Activated T-cell treated with anti-CD3 and anti-CD28 coated beads, Interleukin-2, amount 50 U/mL, for 24 hours (primary cell): ENCODE measurements around the gene NEK7.
"Not testable (repeated sequence)": the region's sequence is repeated elsewhere in the genome, so short reads cannot be mapped to it uniquely, and the experiment has no call there.

Experiments
- DNase-seq: peaks from one replicate; pipeline ENCODE4 v3.0.0-alpha.2; 2020
- H3K27ac Mint-ChIP-seq: 2 replicates; pipeline ENCODE4 v1.8.0; 2020; ENCODE audit warnings: mild to moderate bottlenecking, mixed read lengths
- H3K27me3 Mint-ChIP-seq: 2 replicates; pipeline ENCODE4 v1.8.0; 2020; ENCODE audit warnings: mixed read lengths
- H3K36me3 Mint-ChIP-seq: 2 replicates; pipeline ENCODE4 v1.8.0; 2020; ENCODE audit warnings: low read depth, mixed read lengths
- H3K4me1 Mint-ChIP-seq: 2 replicates; pipeline ENCODE4 v1.8.0; 2020; ENCODE audit warnings: low read depth, mixed read lengths
- H3K4me3 Mint-ChIP-seq: 2 replicates; pipeline ENCODE4 v1.8.0; 2020; ENCODE audit warnings: mild to moderate bottlenecking, moderate library complexity, mixed read lengths
- H3K9me3 Mint-ChIP-seq: 2 replicates; pipeline ENCODE4 v1.8.0; 2020; ENCODE audit warnings: mixed read lengths

NEK7 gene

DNA sequence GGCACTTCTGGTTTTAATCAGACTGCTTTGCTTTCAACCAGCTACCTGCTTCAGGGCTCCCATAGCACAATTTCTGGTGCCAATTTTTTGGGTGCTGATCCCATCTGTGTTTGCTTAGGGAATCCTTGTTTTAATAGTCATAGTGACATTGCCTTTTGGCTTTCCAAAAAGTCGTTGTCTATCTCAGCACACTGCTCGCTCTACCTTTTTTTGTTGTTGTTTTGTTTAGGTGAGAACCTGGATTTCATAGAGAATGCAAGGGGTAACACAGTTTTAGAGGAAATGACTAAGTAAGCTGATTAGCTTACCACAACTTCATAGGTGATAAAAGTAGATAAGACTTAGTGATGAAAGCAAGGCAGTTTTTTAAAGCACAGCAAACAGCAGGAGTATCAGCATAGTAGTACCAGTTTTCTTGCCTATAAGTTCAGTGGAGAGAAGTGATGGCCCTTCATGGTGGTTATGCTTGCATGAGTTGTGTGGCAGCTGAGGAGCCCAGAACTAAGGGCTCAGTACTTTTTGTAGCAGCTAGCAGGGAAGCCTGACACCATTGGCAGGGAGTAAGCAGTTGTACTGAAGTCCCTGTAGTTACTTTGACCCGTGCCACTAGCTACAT is 31.3 kb downstream of the NEK7 start:
- no peak for DNase-seq
- Mint-ChIP-seq H3K4me3 (peak overlapping the region; percentile 40), H3K36me3 (peaks cover 6% of the 10 kb centered on the region), H3K27ac (peak overlapping the region; percentile 88), H3K9me3 (no peaks in the 10 kb centered on the region), H3K4me1 (peaks cover 89% of the 10 kb centered on the region), H3K27me3 (no peaks in the 10 kb centered on the region)

DNA sequence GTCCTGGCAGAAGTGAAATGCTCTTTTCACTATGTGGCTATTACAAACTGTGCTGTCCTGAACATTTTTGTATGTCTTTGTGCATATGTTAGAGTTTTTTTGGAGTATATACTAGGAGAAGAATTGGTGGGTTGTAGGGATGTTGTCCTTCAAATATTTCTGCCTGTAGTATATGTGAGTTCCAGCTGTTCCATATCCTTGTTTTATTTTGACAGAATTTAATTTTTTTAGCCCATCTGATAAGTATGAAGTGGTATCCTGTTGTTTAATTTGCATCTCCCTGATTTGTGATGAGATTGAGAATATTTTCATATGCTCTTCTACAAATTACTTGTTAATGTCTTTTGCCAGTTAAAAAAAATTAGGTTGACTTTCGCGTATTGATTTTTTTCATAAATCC is 34.3 kb downstream of the NEK7 start:
- H3K27ac Mint-ChIP-seq: peak overlapping the region; percentile 76
- no peaks in the 10 kb centered on the region for H3K27me3 Mint-ChIP-seq
- H3K4me1 Mint-ChIP-seq: peaks cover 83% of the 10 kb centered on the region
- no peaks in the 10 kb centered on the region for H3K9me3 Mint-ChIP-seq
- no peak for DNase-seq
- H3K4me3 Mint-ChIP-seq: peak overlapping the region; percentile 4
- H3K36me3 Mint-ChIP-seq: peaks cover 9% of the 10 kb centered on the region

DNA sequence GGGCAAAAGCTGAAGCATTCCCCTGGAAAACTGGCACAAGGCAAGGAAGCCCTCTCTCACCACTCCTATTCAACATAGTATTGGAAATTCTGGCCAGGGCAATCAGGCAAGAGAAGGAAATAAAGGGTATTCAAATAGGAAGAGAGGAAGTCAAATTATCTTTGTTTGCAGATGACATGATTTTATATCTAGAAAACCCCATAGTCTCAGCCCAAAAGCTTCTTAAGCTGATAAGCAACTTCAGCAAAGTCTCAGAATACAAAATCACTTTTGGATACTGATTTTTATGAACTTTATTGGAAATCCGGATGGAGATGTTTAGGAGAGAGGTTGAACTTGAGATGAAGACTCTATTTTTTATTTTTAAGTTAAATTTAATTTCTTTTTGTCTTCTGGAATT is 37.1 kb downstream of the NEK7 start:
- H3K27me3 Mint-ChIP-seq, DNase-seq, H3K9me3 Mint-ChIP-seq, H3K27ac Mint-ChIP-seq, H3K36me3 Mint-ChIP-seq, H3K4me3 Mint-ChIP-seq: not testable (repeated sequence)
- H3K4me1 Mint-ChIP-seq: peaks cover 79% of the 10 kb centered on the region

DNA sequence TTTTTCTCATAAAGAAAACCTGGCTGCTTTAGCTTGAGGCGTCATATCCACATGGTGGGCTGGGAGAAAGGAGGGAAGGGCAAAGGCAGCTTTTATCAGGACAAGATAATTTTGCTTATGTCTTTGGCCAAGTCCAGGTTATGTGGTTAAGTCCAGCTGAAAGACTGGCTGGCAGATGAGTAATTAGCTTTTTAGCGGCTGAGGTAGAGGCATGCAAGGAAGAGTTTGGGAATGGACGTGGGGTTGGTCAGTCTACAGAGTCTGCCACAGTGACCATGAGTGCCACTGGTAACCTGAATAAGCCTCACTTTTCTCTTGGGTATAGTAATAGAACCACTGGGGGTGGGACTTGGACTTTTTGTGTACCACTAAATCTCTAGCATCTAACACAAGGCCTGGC is 39.8 kb downstream of the NEK7 start:
- Mint-ChIP-seq H3K4me3 (no peak overlapping the region), H3K4me1 (peaks cover 76% of the 10 kb centered on the region)

DNA sequence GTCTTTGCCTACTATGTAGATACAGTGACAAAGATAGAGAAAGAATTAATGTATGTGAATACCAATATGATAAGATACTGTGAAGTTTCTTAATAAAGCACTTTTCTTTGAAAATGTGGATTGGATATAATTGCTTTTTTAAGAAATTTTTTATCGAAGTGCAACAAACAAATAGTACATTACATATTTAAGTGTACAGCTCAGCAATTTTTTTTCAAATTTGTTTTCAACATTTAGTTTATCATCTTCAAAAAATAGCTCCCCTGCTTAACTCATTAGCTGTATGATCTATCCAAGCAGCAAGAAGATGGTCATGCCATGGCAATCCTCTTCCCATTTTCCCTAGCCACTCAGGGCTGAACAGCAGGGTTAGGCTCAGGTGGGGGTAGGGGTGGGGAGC is 40.5 kb downstream of the NEK7 start:
- no peaks in the 10 kb centered on the region for H3K27me3 Mint-ChIP-seq
- H3K4me1 Mint-ChIP-seq: peaks cover 78% of the 10 kb centered on the region
- H3K27ac Mint-ChIP-seq: peak overlapping the region; percentile 55
- H3K36me3 Mint-ChIP-seq: peaks cover 9% of the 10 kb centered on the region
- DNase-seq: no peak
- no peak overlapping the region for H3K4me3 Mint-ChIP-seq
- H3K9me3 Mint-ChIP-seq: no peaks in the 10 kb centered on the region

More for the DNA sequence above, 39.8 kb downstream of the NEK7 start:
- DNase-seq: no peak
- H3K36me3 Mint-ChIP-seq: peaks cover 9% of the 10 kb centered on the region
- no peak overlapping the region for H3K27ac Mint-ChIP-seq
- H3K9me3 Mint-ChIP-seq: no peaks in the 10 kb centered on the region
- H3K27me3 Mint-ChIP-seq: no peaks in the 10 kb centered on the region

DNA sequence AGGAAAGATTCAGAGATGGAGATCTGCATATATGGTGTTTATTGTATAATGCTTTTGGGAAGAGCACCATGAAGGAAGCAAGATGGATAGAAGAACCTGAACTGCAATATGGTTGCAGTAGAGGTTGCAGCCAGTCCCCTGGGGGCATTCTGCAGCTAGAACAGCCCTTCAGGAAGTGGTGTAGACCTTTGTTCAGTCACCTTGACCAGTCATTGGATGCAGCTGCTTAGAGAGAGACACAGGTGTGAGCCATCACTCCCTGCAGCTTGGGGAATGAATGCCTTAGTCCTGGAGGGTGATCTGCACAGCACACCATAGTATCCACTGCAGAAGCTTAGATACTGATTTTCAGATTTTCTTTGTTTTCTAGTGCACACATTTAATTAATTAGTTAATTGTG is 42.3 kb downstream of the NEK7 start:
- no peaks in the 10 kb centered on the region for H3K27me3 Mint-ChIP-seq
- H3K4me1 Mint-ChIP-seq: peaks cover 78% of the 10 kb centered on the region
- H3K36me3 Mint-ChIP-seq: peaks cover 17% of the 10 kb centered on the region
- H3K4me3 Mint-ChIP-seq: no peak overlapping the region
- H3K27ac Mint-ChIP-seq: peak overlapping the region; percentile 35
- DNase-seq: no peak
- no peaks in the 10 kb centered on the region for H3K9me3 Mint-ChIP-seq

DNA sequence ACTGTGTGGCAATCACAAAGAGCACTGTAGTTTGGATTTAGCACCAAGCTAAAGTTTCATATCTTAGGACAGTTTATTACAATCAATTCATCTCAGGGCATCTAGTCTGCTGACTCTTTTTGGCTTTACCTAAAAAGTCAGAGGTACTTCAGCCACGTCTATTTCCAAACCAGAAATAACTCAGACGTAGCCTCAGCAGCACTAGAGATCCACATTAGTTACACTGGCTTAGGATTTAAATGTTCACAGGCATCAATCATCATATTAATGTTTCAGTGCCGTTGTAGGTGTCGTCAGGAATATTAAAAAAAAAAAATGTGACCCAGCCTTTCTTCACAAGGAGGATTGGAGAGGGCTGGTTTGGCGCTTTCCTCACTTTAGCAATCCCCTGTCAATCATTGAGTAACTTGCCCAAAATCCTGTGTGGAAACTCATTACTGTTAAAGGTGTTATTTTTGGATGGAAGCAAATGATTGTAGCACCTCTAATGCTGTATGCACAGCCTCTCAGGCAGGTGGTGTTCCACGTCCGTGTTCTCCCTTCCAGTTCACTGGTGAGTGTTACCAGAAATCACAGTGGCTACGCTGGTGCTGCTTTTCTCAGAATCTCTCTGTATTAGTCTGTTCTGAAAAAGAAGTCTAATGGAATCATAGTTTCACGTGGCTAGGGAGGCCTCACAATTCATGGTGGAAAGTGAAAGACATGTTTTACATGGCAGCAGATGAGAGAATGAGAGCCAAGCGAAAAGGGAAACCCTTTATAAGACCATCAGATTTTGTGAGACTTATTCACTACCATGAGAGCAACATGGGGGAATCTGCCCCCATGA is 45.4 kb downstream of the NEK7 start:
- peak; percentile 53 for DNase-seq
- Mint-ChIP-seq H3K9me3 (no peaks in the 10 kb centered on the region), H3K36me3 (peaks cover 15% of the 10 kb centered on the region), H3K4me3 (peak overlapping the region; percentile 55), H3K27ac (peak overlapping the region; percentile 95), H3K4me1 (peaks cover 83% of the 10 kb centered on the region), H3K27me3 (no peaks in the 10 kb centered on the region)

DNA sequence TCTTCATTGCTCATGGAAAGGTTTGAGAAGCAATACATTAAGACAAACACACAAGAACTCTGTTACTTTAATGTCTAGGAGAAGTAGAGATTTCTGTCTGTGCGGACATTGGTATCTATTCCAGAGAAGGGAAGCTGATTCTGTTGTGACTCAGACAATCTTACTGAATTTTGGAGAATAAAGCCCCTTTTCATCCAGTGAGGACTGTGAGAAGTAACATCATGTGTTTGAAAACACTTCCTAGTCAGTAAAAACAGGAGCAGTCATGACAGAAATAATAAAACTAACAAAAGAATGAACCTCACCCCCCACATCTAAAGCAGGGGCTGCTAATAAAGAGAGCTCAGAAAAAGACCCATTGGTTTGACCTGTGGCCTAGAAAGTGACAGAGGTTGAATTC is 46.6 kb downstream of the NEK7 start:
- Mint-ChIP-seq H3K27ac (peak overlapping the region; percentile 95), H3K9me3 (no peaks in the 10 kb centered on the region), H3K4me3 (no peak overlapping the region), H3K27me3 (no peaks in the 10 kb centered on the region), H3K36me3 (peaks cover 17% of the 10 kb centered on the region), H3K4me1 (peaks cover 80% of the 10 kb centered on the region)
- no peak for DNase-seq

DNA sequence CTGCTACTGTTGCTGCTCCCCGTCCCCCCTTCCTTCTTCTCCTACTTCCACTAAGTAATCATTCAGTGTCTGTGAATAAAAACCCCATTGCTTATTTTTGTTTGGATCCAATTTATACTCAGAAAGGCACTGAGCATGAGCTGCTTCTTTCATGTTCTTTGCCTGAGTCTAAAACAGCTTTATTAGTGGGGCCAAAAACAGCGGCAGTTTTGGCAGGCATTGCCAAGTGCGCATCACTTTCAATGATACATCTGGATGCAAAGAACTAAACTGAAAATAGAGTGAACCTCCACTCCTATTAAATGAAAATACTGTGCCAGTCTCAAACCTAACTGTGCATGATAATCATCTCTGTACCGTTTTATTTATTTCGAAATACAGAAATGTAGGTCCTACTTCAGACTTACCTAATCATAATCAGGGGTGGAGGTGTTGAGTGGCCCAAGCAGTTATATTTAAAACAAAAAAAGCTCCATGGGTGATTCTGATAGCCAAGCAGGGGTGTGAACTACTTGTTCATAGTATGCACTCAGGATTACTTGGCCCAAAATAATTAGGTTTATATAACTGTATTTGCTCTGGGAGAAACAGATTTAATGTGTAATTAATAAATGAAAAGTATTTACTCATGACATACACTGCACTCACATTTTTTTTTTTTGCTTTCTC is 48.4 kb downstream of the NEK7 start:
- no peaks in the 10 kb centered on the region for H3K27me3 Mint-ChIP-seq
- peak overlapping the region; percentile 28 for H3K27ac Mint-ChIP-seq
- no peak for DNase-seq
- no peaks in the 10 kb centered on the region for H3K9me3 Mint-ChIP-seq
- H3K36me3 Mint-ChIP-seq: peaks cover 17% of the 10 kb centered on the region
- H3K4me3 Mint-ChIP-seq: no peak overlapping the region
- H3K4me1 Mint-ChIP-seq: peaks cover 66% of the 10 kb centered on the region

DNA sequence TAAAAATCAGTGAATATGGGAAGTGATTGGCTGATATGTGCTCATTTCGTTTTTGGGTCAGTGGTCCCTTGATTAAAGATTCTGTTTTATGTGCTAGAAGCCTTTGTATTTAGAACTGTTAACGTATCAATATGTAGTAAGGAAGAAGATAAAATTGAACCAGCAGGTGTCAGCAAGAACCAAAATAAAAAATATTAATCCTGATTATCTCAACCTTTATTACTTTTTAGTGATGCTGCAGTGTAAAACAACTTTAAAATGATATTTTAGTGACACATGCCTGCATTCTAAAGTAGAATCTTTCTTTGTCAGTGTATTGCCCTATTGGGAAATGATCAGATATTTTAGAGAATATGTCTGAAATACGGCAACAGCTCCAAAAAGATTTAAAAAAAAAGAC is 49.5 kb downstream of the NEK7 start:
- Mint-ChIP-seq H3K9me3 (no peaks in the 10 kb centered on the region), H3K27me3 (no peaks in the 10 kb centered on the region), H3K36me3 (peaks cover 18% of the 10 kb centered on the region), H3K4me3 (no peak overlapping the region), H3K4me1 (peaks cover 56% of the 10 kb centered on the region), H3K27ac (no peak overlapping the region)
- DNase-seq: no peak

DNA sequence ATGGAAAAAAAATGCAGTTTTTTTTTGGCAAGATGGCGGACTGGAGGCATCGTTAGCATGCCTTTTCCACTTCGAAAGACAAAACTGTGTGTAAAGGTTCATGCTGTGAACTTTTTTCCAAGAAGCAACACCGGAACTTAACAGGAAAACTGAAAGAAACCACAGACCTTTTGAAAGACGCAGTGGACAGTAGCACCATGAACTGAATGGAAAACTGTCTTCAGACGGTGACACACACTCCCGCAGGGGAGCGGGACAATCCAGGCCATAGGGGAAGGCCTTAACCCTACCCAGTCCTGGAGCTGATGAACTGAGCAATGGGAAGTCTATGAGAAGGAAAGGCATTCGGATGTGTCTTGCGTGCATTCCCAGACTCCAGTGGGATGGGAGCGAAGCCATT is 54.9 kb downstream of the NEK7 start:
- Mint-ChIP-seq H3K9me3 (peaks cover 16% of the 10 kb centered on the region), H3K4me3 (no peak overlapping the region), H3K36me3 (peaks cover 32% of the 10 kb centered on the region), H3K4me1 (peaks cover 30% of the 10 kb centered on the region), H3K27ac (no peak overlapping the region), H3K27me3 (no peaks in the 10 kb centered on the region)
- no peak for DNase-seq

DNA sequence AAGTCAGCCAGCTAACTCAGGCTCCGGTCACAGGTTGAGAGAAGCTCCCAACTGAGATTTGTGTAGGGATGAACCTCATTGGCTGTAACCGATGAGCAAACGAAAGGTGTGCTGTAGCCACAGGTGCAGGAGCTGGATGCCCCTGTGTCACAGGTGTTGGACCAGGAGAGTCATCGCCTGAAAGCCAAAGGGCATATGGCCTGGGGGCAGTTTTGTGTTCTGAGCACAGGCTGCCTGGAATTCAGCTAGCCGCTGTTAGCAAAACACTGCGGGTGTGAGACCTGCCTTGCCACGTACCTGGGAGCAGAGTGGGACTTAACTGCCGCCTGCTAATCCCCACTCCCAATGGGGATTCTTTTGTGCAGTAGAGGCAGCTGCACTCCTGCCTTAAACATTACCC is 55.3 kb downstream of the NEK7 start:
- peaks cover 19% of the 10 kb centered on the region for H3K9me3 Mint-ChIP-seq
- no peaks in the 10 kb centered on the region for H3K27me3 Mint-ChIP-seq
- H3K27ac Mint-ChIP-seq: no peak overlapping the region
- peaks cover 34% of the 10 kb centered on the region for H3K4me1 Mint-ChIP-seq
- no peak overlapping the region for H3K4me3 Mint-ChIP-seq
- DNase-seq: no peak
- peaks cover 32% of the 10 kb centered on the region for H3K36me3 Mint-ChIP-seq

DNA sequence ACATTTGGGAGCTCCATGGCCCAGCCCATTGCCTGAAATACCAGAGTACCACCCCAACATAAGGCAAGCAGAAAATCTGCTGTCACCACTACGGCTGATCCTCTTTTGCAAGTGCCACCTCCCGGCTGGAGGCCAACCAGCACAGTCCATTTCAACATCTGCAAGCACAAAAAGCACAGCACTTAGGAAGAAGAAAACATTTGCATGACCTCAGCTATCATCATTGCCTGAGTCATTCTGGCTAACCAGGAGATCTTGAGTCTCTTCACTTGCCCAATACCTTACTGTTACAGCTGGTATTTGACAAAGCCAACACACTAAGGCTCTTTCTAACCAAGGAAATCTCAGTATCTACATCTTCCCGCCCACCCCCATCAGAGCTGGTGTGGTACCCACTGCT is 55.9 kb downstream of the NEK7 start:
- Mint-ChIP-seq H3K9me3 (peaks cover 22% of the 10 kb centered on the region), H3K4me3 (no peak overlapping the region), H3K27me3 (no peaks in the 10 kb centered on the region), H3K4me1 (peaks cover 35% of the 10 kb centered on the region), H3K36me3 (peaks cover 30% of the 10 kb centered on the region), H3K27ac (no peak overlapping the region)
- no peak for DNase-seq

DNA sequence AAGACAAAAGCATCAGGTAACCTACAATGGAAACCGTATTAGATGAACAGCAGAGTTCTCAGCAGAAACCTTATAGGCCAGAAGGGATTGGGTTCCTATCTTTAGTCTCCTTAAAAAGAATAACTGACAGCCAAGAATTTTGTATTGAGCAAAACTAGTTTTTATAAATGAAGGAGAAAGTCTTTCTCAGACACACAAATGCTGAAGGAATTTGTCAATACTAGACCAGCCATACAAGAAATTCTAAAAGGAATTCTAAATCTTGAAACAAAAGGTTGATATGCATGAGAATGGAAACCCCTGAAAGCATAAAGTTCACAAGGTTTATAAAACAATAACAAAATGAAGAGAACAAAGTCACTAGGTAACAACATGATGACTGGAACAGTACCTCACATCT is 58.1 kb downstream of the NEK7 start:
- H3K36me3 Mint-ChIP-seq: peaks cover 30% of the 10 kb centered on the region
- H3K27ac Mint-ChIP-seq: no peak overlapping the region
- DNase-seq: no peak
- H3K9me3 Mint-ChIP-seq: peaks cover 25% of the 10 kb centered on the region
- H3K27me3 Mint-ChIP-seq: no peaks in the 10 kb centered on the region
- H3K4me3 Mint-ChIP-seq: no peak overlapping the region
- H3K4me1 Mint-ChIP-seq: peaks cover 33% of the 10 kb centered on the region

DNA sequence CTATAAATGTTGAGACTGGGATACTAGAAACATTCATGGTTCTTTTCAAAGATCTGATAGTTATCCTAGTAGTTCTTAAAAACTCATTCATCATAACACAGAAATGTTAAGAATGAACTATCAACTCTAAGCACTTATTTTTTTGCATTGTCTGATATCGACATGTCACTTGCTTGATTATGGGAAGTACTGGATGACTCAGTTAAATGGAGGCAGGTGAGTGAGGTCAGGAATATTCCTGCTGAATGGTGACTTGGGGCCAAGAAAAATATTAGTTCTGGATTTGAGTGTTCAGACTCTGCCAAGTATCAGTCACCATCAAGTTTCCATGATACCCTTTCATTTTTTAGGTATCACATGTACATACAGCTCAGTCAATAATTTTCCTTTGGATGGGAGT is 63.6 kb downstream of the NEK7 start:
- DNase-seq: no peak
- peaks cover 22% of the 10 kb centered on the region for H3K9me3 Mint-ChIP-seq
- peaks cover 32% of the 10 kb centered on the region for H3K36me3 Mint-ChIP-seq
- H3K4me1 Mint-ChIP-seq: peaks cover 44% of the 10 kb centered on the region
- H3K27ac Mint-ChIP-seq: peak overlapping the region; percentile 67
- no peak overlapping the region for H3K4me3 Mint-ChIP-seq
- no peaks in the 10 kb centered on the region for H3K27me3 Mint-ChIP-seq
